Calu3 (cell line): Measurements from ENCODE around the gene ATL2. TPM values are rescaled to one million over a fixed set of nuclear protein-coding genes. Genes with fewer than 3 reads are reported as not detected.

Source experiments
- BruUV-seq: library from RNA; stranded (reverse); fragments of 400-500 nt; replicated peaks from 2 replicates; lab custom pipeline; 2021; lab: Mats Ljungman, UMichigan
- CTCF ChIA-PET: fragments of 300-600 bp; sonication (Branson Sonifier 250); formaldehyde crosslinking; loops from one replicate; lab custom pipeline; 2022; ENCODE audit warnings: antibody characterized with exemption; lab: Charles Lee
- DNase-seq: peaks from one replicate; pipeline ENCODE4 v3.0.0; 2022
- H3K27ac Mint-ChIP-seq: one replicate; pipeline ENCODE4 v1.8.0; 2022; ENCODE audit warnings: mixed read lengths; ENCODE audit not compliant: unreplicated experiment
- H3K27me3 Mint-ChIP-seq: one replicate; pipeline ENCODE4 v1.8.0; 2022; ENCODE audit warnings: mixed read lengths; ENCODE audit not compliant: unreplicated experiment
- H3K36me3 Mint-ChIP-seq: one replicate; pipeline ENCODE4 v1.8.0; 2022; ENCODE audit warnings: mild to moderate bottlenecking, moderate library complexity, mixed read lengths; ENCODE audit not compliant: insufficient read depth, unreplicated experiment
- H3K4me1 Mint-ChIP-seq: one replicate; pipeline ENCODE4 v1.8.0; 2022; ENCODE audit warnings: mild to moderate bottlenecking, low read depth, mixed read lengths; ENCODE audit not compliant: unreplicated experiment
- H3K4me3 Mint-ChIP-seq: one replicate; pipeline ENCODE4 v1.8.0; 2022; ENCODE audit warnings: mild to moderate bottlenecking, low read depth, moderate library complexity, mixed read lengths; ENCODE audit not compliant: unreplicated experiment
- H3K9me3 Mint-ChIP-seq: one replicate; pipeline ENCODE4 v1.8.0; 2022; ENCODE audit warnings: low read depth, mixed read lengths; ENCODE audit not compliant: unreplicated experiment
- intact Hi-C: fragments of 100-400 bp; cut with micrococcal nuclease; formaldehyde crosslinking; loops from one replicate; pipeline ENCODE4 v1.10.0; 2022; ENCODE audit not compliant: unreplicated experiment
- total RNA-seq: library from RNA; stranded (reverse); gene quantifications from 2 replicates; pipeline ENCODE4 v1.2.3, GENCODE V29; 2022
- TF ChIP-seq, protein P1 (sequence below): fragments of 200-600 bp; IDR thresholded peaks from one replicate; pipeline ENCODE4 v1.8.0; 2022; ENCODE audit warnings: antibody characterized with exemption; ENCODE audit not compliant: unreplicated experiment

ATL2 gene
- total RNA-seq, 1 experiment from 2014 or later, result 118 TPM

DNA sequence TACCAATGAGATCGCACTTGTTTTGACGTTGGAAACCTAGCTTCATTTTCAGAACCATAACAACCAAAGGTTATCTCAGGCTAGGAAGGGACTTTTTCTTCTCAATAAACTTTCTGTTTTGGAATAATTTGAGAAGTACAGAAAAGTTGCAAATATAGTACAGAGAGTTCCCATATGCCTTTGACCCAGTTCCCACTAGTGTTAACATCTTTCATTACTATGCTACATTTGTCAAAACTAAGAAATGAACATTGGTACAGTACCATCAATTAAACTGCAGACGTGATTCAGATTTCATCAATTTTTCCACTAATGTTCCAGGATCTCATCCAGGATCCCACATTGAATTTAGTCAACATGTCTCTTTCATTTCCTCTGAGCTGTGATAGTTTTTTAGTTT is 111.6 kb downstream of the ATL2 start:
- Mint-ChIP-seq H3K27ac (no peak overlapping the region), H3K27me3 (no peaks in the 10 kb centered on the region), H3K36me3 (no peaks in the 10 kb centered on the region), H3K4me1 (no peaks in the 10 kb centered on the region), H3K9me3 (no peaks in the 10 kb centered on the region), H3K4me3 (no peak overlapping the region)
- DNase-seq, result no peak
- intact Hi-C loops, result no loop called here
- CTCF ChIA-PET, result no interaction called here
- TF ChIP-seq, protein P1, sequence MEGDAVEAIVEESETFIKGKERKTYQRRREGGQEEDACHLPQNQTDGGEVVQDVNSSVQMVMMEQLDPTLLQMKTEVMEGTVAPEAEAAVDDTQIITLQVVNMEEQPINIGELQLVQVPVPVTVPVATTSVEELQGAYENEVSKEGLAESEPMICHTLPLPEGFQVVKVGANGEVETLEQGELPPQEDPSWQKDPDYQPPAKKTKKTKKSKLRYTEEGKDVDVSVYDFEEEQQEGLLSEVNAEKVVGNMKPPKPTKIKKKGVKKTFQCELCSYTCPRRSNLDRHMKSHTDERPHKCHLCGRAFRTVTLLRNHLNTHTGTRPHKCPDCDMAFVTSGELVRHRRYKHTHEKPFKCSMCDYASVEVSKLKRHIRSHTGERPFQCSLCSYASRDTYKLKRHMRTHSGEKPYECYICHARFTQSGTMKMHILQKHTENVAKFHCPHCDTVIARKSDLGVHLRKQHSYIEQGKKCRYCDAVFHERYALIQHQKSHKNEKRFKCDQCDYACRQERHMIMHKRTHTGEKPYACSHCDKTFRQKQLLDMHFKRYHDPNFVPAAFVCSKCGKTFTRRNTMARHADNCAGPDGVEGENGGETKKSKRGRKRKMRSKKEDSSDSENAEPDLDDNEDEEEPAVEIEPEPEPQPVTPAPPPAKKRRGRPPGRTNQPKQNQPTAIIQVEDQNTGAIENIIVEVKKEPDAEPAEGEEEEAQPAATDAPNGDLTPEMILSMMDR, result no peak
- no TSS peak for BruUV-seq

DNA sequence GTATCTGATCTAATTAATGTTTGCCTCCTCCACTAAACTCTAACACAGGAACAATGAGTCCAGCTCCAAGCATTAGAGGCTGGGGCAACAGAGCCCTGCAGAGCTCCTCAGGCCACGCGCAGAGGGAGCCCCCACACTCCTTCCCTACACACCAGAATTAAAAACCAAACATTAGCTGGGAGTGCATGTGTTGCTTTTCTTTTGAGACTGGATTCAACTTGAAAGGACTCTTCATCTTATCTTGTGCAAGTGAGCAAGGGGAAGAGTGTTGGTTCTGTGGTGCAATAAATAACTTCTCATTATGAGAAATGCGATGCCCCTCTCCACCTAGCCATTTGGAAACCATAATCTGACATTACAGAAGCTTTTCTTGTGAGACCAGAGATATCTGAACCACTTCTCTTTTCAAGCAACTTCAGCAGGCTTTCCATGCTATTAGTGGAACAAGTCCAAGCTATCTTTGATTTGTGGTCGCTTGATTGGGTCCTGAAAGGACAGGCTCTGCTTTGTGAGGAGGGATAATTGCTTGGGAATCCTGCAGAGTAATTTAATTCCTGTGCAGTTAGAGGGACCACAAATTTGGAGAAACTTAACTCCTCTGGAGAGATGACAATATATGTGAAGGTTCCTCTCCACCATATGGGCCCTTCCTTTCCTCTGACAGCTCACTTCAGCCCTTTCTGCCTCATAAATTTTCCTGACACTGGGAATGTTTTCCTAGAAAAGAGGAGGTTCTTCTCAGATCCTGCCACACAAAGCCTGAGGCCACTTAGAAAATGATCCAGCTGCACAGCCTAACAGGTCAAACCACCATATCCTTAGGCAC is 112.5 kb downstream of the ATL2 start:
- no peak overlapping the region for H3K4me3 Mint-ChIP-seq
- H3K36me3 Mint-ChIP-seq, result no peaks in the 10 kb centered on the region
- no TSS peak for BruUV-seq
- TF ChIP-seq, protein P1, result no peak
- H3K9me3 Mint-ChIP-seq, result no peaks in the 10 kb centered on the region
- intact Hi-C loops, result no loop called here
- no peak for DNase-seq
- H3K27ac Mint-ChIP-seq, result no peak overlapping the region
- CTCF ChIA-PET, result no interaction called here
- H3K4me1 Mint-ChIP-seq, result no peaks in the 10 kb centered on the region
- H3K27me3 Mint-ChIP-seq, result no peaks in the 10 kb centered on the region

DNA sequence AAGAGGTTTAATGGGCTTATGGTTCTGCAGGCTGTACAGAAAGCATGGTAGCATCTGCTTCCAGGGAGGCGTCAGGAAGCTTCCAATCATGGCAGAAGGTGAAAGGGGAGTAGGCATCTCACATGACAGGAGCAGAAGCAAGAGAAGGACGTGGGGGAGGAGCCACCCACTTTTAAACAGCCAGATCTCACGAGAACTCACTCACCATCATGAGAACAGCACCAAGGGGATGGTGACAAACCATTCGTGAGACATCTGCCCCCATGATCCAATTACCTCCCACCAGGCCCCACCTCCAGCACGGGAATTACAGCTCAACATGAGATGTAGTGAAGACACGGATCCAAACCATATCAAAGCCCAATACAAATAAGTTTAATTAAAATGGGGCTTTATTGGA is 113.8 kb downstream of the ATL2 start:
- Mint-ChIP-seq H3K27me3 (no peaks in the 10 kb centered on the region), H3K9me3 (no peaks in the 10 kb centered on the region), H3K4me1 (no peaks in the 10 kb centered on the region), H3K36me3 (no peaks in the 10 kb centered on the region), H3K27ac (no peak overlapping the region), H3K4me3 (no peak overlapping the region)
- CTCF ChIA-PET, result no interaction called here
- BruUV-seq, result no TSS peak
- DNase-seq, result no peak
- TF ChIP-seq, protein P1, result no peak
- intact Hi-C loops, result no loop called here

DNA sequence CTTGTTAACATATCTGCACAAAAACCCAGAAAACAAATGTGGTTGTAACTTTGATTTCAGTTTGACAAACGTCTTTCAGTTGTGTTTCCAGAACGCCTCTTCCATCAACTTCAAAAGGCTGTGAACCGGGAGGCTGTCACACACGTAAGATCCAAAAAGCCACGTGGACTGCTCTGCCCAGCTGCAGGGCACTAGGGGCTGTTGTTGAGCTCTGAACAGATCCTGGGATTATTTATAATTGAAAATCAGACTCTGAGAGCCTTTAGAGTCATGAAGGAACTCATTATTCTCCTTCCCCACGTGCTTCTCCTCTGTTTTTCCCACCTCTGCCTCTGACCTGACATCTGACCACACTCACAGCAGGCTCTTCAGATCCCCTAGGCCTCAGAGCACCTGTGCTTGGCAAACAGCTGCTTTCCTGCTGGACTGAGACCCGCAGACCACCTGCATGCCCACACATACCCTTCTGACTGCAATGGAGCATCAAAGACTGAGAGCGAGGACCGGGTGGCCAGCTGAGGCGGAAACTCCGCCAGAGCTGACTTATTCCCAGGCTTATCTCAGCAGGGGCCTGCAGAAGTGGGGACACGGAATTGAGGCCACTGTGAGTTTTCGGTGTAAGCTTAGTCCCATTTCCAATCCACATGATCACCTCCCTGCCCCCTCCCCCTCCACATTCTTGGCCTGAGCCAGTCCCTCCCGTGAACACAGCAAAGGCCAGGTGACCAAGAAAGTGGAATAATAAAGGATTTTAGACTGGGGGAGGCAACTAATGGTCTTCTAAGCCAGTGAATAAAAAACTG is 114.8 kb downstream of the ATL2 start:
- no TSS peak for BruUV-seq
- Mint-ChIP-seq H3K4me3 (no peak overlapping the region), H3K36me3 (no peaks in the 10 kb centered on the region), H3K27ac (no peak overlapping the region), H3K4me1 (no peaks in the 10 kb centered on the region), H3K9me3 (no peaks in the 10 kb centered on the region), H3K27me3 (no peaks in the 10 kb centered on the region)
- CTCF ChIA-PET, result no interaction called here
- intact Hi-C loops, result no loop called here
- TF ChIP-seq, protein P1, result no peak
- DNase-seq, result no peak
